C1 segment of cervical spinal cord (tissue), 14 donors: ENCODE measurements around the gene TRPM2.
"Not testable (repeated sequence)": the region's sequence is repeated elsewhere in the genome, so short reads cannot be mapped to it uniquely, and the experiment has no call there.

Experiments used
- DNase-seq, 14 donors: peaks; one replicate each; lab custom pipeline; 2025; lab: John Stamatoyannopoulos, UW

Gene TRPM2

GRCh38 chr21:44461464-44462001, 108.1 kb downstream of the TRPM2 start:
- DNase-seq, result no peak

GRCh38 chr21:44462086-44462833, 108.8 kb downstream of the TRPM2 start:
- no peak for DNase-seq

- no peak for DNase-seq
Measured at GRCh38 chr21:44462834-44463200, 109.4 kb downstream of the TRPM2 start.

GRCh38 chr21:44463724-44464123, 110.3 kb downstream of the TRPM2 start:
- DNase-seq, result no peak

GRCh38 chr21:44464351-44464750, 110.9 kb downstream of the TRPM2 start:
- DNase-seq, result no peak

GRCh38 chr21:44466351-44466954, 113.0 kb downstream of the TRPM2 start:
- no peak for DNase-seq

- DNase-seq, result no peak
Measured at GRCh38 chr21:44466996-44467858, 113.8 kb downstream of the TRPM2 start.

GRCh38 chr21:44467859-44468195, 114.4 kb downstream of the TRPM2 start:
- DNase-seq, result no peak

GRCh38 chr21:44471341-44471740, 117.9 kb downstream of the TRPM2 start:
- no peak for DNase-seq

GRCh38 chr21:44471996-44472395, 118.6 kb downstream of the TRPM2 start:
- no peak for DNase-seq

GRCh38 chr21:44473915-44474555, 120.6 kb downstream of the TRPM2 start:
- no peak for DNase-seq

GRCh38 chr21:44475266-44475845, 121.9 kb downstream of the TRPM2 start:
- no peak for DNase-seq

- DNase-seq, result no peak
Measured at GRCh38 chr21:44477131-44477530, 123.7 kb downstream of the TRPM2 start.

- no peak for DNase-seq
Measured at GRCh38 chr21:44477712-44478111, 124.3 kb downstream of the TRPM2 start.

GRCh38 chr21:44478124-44478800, 124.8 kb downstream of the TRPM2 start:
- DNase-seq, result no peak

- DNase-seq, result no peak
Measured at GRCh38 chr21:44478801-44479167, 125.4 kb downstream of the TRPM2 start.

GRCh38 chr21:44479556-44480199, 126.3 kb downstream of the TRPM2 start:
- DNase-seq, result not testable (repeated sequence)

- no peak for DNase-seq
Measured at GRCh38 chr21:44480200-44481053, 127.0 kb downstream of the TRPM2 start.

GRCh38 chr21:44482581-44483287, 129.3 kb downstream of the TRPM2 start:
- DNase-seq, result no peak
